KMS-11 (cell line): ENCODE measurements around the gene RBP7.
"Not testable (repeated sequence)": the region's sequence is repeated elsewhere in the genome, so short reads cannot be mapped to it uniquely, and the experiment has no call there.

Experiments
- H2AFZ ChIP-seq: fragments of 200-600 bp; sonication (generic); 2 replicates; pipeline ENCODE4 v1.6.1; 2016; ENCODE audit warnings: antibody characterized with exemption, mixed run types, low read depth
- H3K27ac ChIP-seq: fragments of 200-600 bp; sonication (generic); 2 replicates; pipeline ENCODE4 v1.6.1; 2016; ENCODE audit warnings: mild to moderate bottlenecking, mixed run types
- H3K27me3 ChIP-seq: fragments of 200-600 bp; sonication (generic); 2 replicates; pipeline ENCODE4 v1.6.1; 2017; ENCODE audit warnings: mild to moderate bottlenecking, low read depth, mixed run types, moderate library complexity; ENCODE audit not compliant: insufficient read depth
- H3K36me3 ChIP-seq: fragments of 200-600 bp; sonication (generic); 2 replicates; pipeline ENCODE4 v1.6.1; 2017; ENCODE audit warnings: mild to moderate bottlenecking, mixed run types; ENCODE audit not compliant: insufficient read depth
- H3K4me1 ChIP-seq: fragments of 200-600 bp; sonication (generic); 2 replicates; pipeline ENCODE4 v1.6.1; 2016; ENCODE audit warnings: mild to moderate bottlenecking, low read depth, mixed run types; ENCODE audit not compliant: poor library complexity, severe bottlenecking
- H3K4me2 ChIP-seq: fragments of 200-600 bp; sonication (generic); 2 replicates; pipeline ENCODE4 v1.7.0; 2016; ENCODE audit warnings: mild to moderate bottlenecking, mixed run types
- H3K4me3 ChIP-seq: fragments of 200-600 bp; sonication (generic); IDR thresholded peaks from 2 replicates; pipeline ENCODE4 v1.6.1; 2017; ENCODE audit warnings: low read depth, low read length, mixed read lengths; ENCODE audit not compliant: insufficient read depth
- H3K79me2 ChIP-seq: fragments of 200-600 bp; sonication (generic); 2 replicates; pipeline ENCODE4 v1.6.1; 2016; ENCODE audit warnings: low read depth, mixed run types; ENCODE audit not compliant: insufficient read depth
- H3K9ac ChIP-seq: fragments of 200-600 bp; sonication (generic); 2 replicates; pipeline ENCODE4 v1.6.1; 2016; ENCODE audit warnings: mild to moderate bottlenecking, mixed run types
- H4K20me1 ChIP-seq: fragments of 200-600 bp; sonication (generic); 2 replicates; pipeline ENCODE4 v1.6.1; 2016; ENCODE audit warnings: mild to moderate bottlenecking, mixed run types; ENCODE audit not compliant: insufficient read depth
- CTCF ChIP-seq: fragments of 200-600 bp; sonication (generic); conservative IDR thresholded peaks from 2 replicates; pipeline ENCODE4 v1.6.1; 2017; ENCODE audit warnings: low read depth, mild to moderate bottlenecking, antibody characterized with exemption, low read length, moderate library complexity, mixed read lengths

The RBP7 gene

GRCh38 chr1:9993561-9994075 lies 3.4 kb upstream of the RBP7 start:
- Histone ChIP-seq H2AFZ (no peak overlapping the region), H3K4me1 (no peaks in the 10 kb centered on the region), H3K27ac (no peak overlapping the region), H3K4me2 (no peak overlapping the region), H3K9ac (no peak overlapping the region), H3K36me3 (no peaks in the 10 kb centered on the region), H3K4me3 (no peak overlapping the region), H4K20me1 (no peaks in the 10 kb centered on the region), H3K27me3 (no peaks in the 10 kb centered on the region), H3K79me2 (no peaks in the 10 kb centered on the region)
- no peak for TF ChIP-seq CTCF

GRCh38 chr1:10001016-10001665 lies 4.1 kb downstream of the RBP7 start:
- no peak overlapping the region for H2AFZ ChIP-seq
- TF ChIP-seq CTCF, result no peak
- H3K4me3 ChIP-seq, result no peak overlapping the region
- H3K36me3 ChIP-seq, result no peaks in the 10 kb centered on the region
- no peak overlapping the region for H3K9ac ChIP-seq
- H3K4me2 ChIP-seq, result no peak overlapping the region
- H3K27ac ChIP-seq, result no peak overlapping the region
- no peaks in the 10 kb centered on the region for H3K79me2 ChIP-seq
- H3K27me3 ChIP-seq, result no peaks in the 10 kb centered on the region
- no peaks in the 10 kb centered on the region for H3K4me1 ChIP-seq
- no peaks in the 10 kb centered on the region for H4K20me1 ChIP-seq

- H3K4me2 ChIP-seq, H4K20me1 ChIP-seq, H3K4me3 ChIP-seq, H2AFZ ChIP-seq, H3K27me3 ChIP-seq, H3K79me2 ChIP-seq, H3K4me1 ChIP-seq, H3K36me3 ChIP-seq, H3K27ac ChIP-seq, H3K9ac ChIP-seq: not testable (repeated sequence)
These were observed 8.2 kb downstream of the RBP7 start for GRCh38 chr1:10005248-10005647.

- no peaks in the 10 kb centered on the region for H3K36me3 ChIP-seq
- no peak overlapping the region for H3K4me3 ChIP-seq
- H3K4me2 ChIP-seq, result no peak overlapping the region
- no peaks in the 10 kb centered on the region for H4K20me1 ChIP-seq
- H2AFZ ChIP-seq, result no peak overlapping the region
- H3K9ac ChIP-seq, result no peak overlapping the region
- no peaks in the 10 kb centered on the region for H3K27me3 ChIP-seq
- H3K79me2 ChIP-seq, result no peaks in the 10 kb centered on the region
- H3K4me1 ChIP-seq, result no peaks in the 10 kb centered on the region
- TF ChIP-seq CTCF, result no peak
- no peak overlapping the region for H3K27ac ChIP-seq
These were observed 10.1 kb downstream of the RBP7 start for GRCh38 chr1:10007169-10007568.

- Histone ChIP-seq H3K27me3 (no peaks in the 10 kb centered on the region), H3K4me2 (no peak overlapping the region), H3K79me2 (no peaks in the 10 kb centered on the region), H2AFZ (no peak overlapping the region), H3K4me1 (peaks cover 6% of the 10 kb centered on the region), H3K36me3 (no peaks in the 10 kb centered on the region), H3K27ac (no peak overlapping the region), H3K4me3 (no peak overlapping the region), H3K9ac (no peak overlapping the region), H4K20me1 (no peaks in the 10 kb centered on the region)
- no peak for TF ChIP-seq CTCF
These were observed 17.0 kb downstream of the RBP7 start for GRCh38 chr1:10014016-10014415.
